H1 (cell line): Measurements from ENCODE around the gene CD300H. TPM values are rescaled to one million over a fixed set of nuclear protein-coding genes. Genes with fewer than 3 reads are reported as not detected.

ENCODE experiments used
- CTCF ChIA-PET: fragments of 300-600 bp; sonication (Branson Sonifier 250); formaldehyde crosslinking; loops from one replicate; lab custom pipeline; 2021; ENCODE audit not compliant: partially characterized antibody; lab: Charles Lee
- POLR2A ChIA-PET: fragments of 300-600 bp; sonication (Branson Sonifier 250); formaldehyde crosslinking; loops from one replicate; lab custom pipeline; 2021; ENCODE audit warnings: inconsistent platforms; ENCODE audit not compliant: partially characterized antibody; lab: Charles Lee
- DNase-seq, 2 experiments: peaks; one replicate each; pipeline versions ENCODE4 v3.0.0 to v3.0.0-alpha.2; 2010 to 2022; ENCODE audit warnings: low spot score in 2 of 2, low read depth in 1 of 2, mixed read lengths in 1 of 2
- FAIRE-seq: peaks from 2 replicates; lab custom pipeline; 2011; peaks lifted over from hg19 to GRCh38; lab: Jason Lieb, UNC
- H2AFZ ChIP-seq: 2 replicates; pipeline ENCODE4 v1.8.1; 2012; ENCODE audit warnings: low read length, inconsistent platforms
- H2AK5ac ChIP-seq: 2 replicates; pipeline ENCODE4 v1.6.1; 2013; ENCODE audit warnings: low read depth, low read length
- H2BK120ac ChIP-seq: replicated peaks from 2 replicates; pipeline ENCODE3; 2013; ENCODE audit warnings: low read depth, low read length, inconsistent platforms
- H2BK12ac ChIP-seq: 2 replicates; pipeline ENCODE4 v1.6.1; 2013; ENCODE audit warnings: low read depth, low read length
- H2BK15ac ChIP-seq: 2 replicates; pipeline ENCODE4 v1.6.1; 2013; ENCODE audit warnings: low read length
- H2BK20ac ChIP-seq: 2 replicates; pipeline ENCODE4 v1.6.1; 2013; ENCODE audit warnings: low read length
- H2BK5ac ChIP-seq: 2 replicates; pipeline ENCODE4 v1.6.1; 2013; ENCODE audit warnings: low read depth, low read length
- H3K14ac ChIP-seq: 2 replicates; pipeline ENCODE4 v1.6.1; 2013; ENCODE audit warnings: inconsistent platforms; ENCODE audit not compliant: insufficient read length
- H3K18ac ChIP-seq: 2 replicates; pipeline ENCODE4 v1.6.1; 2013; ENCODE audit warnings: low read length; ENCODE audit errors: extremely low read depth
- H3K23ac ChIP-seq: 2 replicates; pipeline ENCODE4 v1.6.1; 2013; ENCODE audit warnings: inconsistent platforms; ENCODE audit not compliant: insufficient read length
- H3K23me2 ChIP-seq: 2 replicates; pipeline ENCODE4 v1.6.1; 2013; ENCODE audit warnings: low read depth, low read length
- H3K27ac ChIP-seq: 2 replicates; pipeline ENCODE4 v1.6.1; 2011; ENCODE audit warnings: low read depth, low read length, inconsistent platforms
- H3K27me3 ChIP-seq, 4 experiments: replicated peaks in 1 of 4; 1 replicate in 1 of 4; 2 replicates in 3 of 4; pipeline versions ENCODE4 v1.6.1 to v1.8.1; 2011 to 2013; ENCODE audit warnings: low read length in 3 of 4, mild to moderate bottlenecking in 3 of 4, inconsistent platforms in 2 of 4, mixed read lengths in 2 of 4, moderate library complexity in 1 of 4; ENCODE audit not compliant: control insufficient read depth in 3 of 4, insufficient read depth in 3 of 4; ENCODE audit errors: extremely low read depth in 1 of 4
- H3K36me3 ChIP-seq, 4 experiments: 2 replicates each; pipeline versions ENCODE4 v1.6.1 to v1.8.1; 2011 to 2013; ENCODE audit warnings: mild to moderate bottlenecking in 4 of 4, low read length in 3 of 4, moderate library complexity in 2 of 4, control low read depth in 1 of 4, inconsistent platforms in 1 of 4; ENCODE audit not compliant: insufficient read depth in 4 of 4, control insufficient read depth in 2 of 4
- H3K4ac ChIP-seq: replicated peaks from 2 replicates; pipeline ENCODE3; 2013; ENCODE audit warnings: low read length, low read depth, mixed read lengths, inconsistent platforms; ENCODE audit not compliant: insufficient read length
- H3K4me1 ChIP-seq, 4 experiments: replicated peaks in 1 of 4; 1 replicate in 1 of 4; 2 replicates in 3 of 4; pipeline versions ENCODE4 v1.6.1 to v1.8.1; 2011 to 2013; ENCODE audit warnings: low read length in 3 of 4, inconsistent platforms in 2 of 4, mixed read lengths in 1 of 4; ENCODE audit not compliant: insufficient read depth in 4 of 4, control insufficient read depth in 3 of 4
- H3K4me2 ChIP-seq, 2 experiments: 2 replicates each; pipeline versions ENCODE4 v1.6.1 to v1.8.1; 2011 to 2013; ENCODE audit warnings: low read depth in 2 of 2, low read length in 2 of 2, control low read depth in 1 of 2, inconsistent platforms in 1 of 2, mild to moderate bottlenecking in 1 of 2; ENCODE audit not compliant: insufficient read depth in 1 of 2
- H3K4me3 ChIP-seq, 4 experiments: fragments of 200-600, 300-600 bp in 1 of 4; sonication (generic), shearing (Covaris generic), sonication (Bioruptor Twin) in 1 of 4; 2 replicates each; pipeline versions ENCODE4 v1.5.1 to v1.8.1; 2011 to 2016; ENCODE audit warnings: low read length in 4 of 4, low read depth in 3 of 4, control low read depth in 2 of 4, inconsistent platforms in 2 of 4, mild to moderate bottlenecking in 2 of 4, mixed read lengths in 1 of 4, moderate library complexity in 1 of 4; ENCODE audit not compliant: insufficient read depth in 2 of 4; ENCODE audit errors: extremely low read depth in 1 of 4
- H3K56ac ChIP-seq: replicated peaks from 2 replicates; pipeline ENCODE3; 2013; ENCODE audit warnings: low read depth, mild to moderate bottlenecking, mixed read lengths, low read length, inconsistent platforms; ENCODE audit not compliant: insufficient read length
- H3K79me1 ChIP-seq: 2 replicates; pipeline ENCODE4 v1.6.1; 2013; ENCODE audit warnings: low read depth, low read length, control low read depth
- H3K79me2 ChIP-seq, 2 experiments: 2 replicates each; pipeline versions ENCODE4 v1.6.1 to v1.8.1; 2012 to 2013; ENCODE audit warnings: low read length in 2 of 2, mild to moderate bottlenecking in 2 of 2, inconsistent platforms in 1 of 2; ENCODE audit not compliant: insufficient read depth in 2 of 2, control insufficient read depth in 1 of 2
- H3K9ac ChIP-seq, 4 experiments: replicated peaks in 1 of 4; 1 replicate in 1 of 4; 2 replicates in 3 of 4; pipeline versions ENCODE4 v1.6.1 to v1.8.1; 2011 to 2013; ENCODE audit warnings: low read depth in 3 of 4, low read length in 3 of 4, control low read depth in 2 of 4, mild to moderate bottlenecking in 2 of 4, moderate library complexity in 2 of 4, inconsistent platforms in 1 of 4; ENCODE audit errors: extremely low read depth in 1 of 4
- H3K9me3 ChIP-seq, 2 experiments: 2 replicates each; pipeline versions ENCODE4 v1.6.1 to v1.8.1; 2012 to 2013; ENCODE audit warnings: mild to moderate bottlenecking in 2 of 2, moderate library complexity in 2 of 2, control low read depth in 1 of 2, inconsistent platforms in 1 of 2, low read depth in 1 of 2, low read length in 1 of 2, mixed read lengths in 1 of 2; ENCODE audit not compliant: insufficient read depth in 2 of 2
- H4K20me1 ChIP-seq, 2 experiments: replicated peaks in 1 of 2; 2 replicates each; pipeline versions ENCODE3 to v1.8.1; 2011 to 2013; ENCODE audit warnings: inconsistent platforms in 2 of 2, low read length in 2 of 2, mild to moderate bottlenecking in 1 of 2; ENCODE audit not compliant: insufficient read depth in 2 of 2, control insufficient read depth in 1 of 2
- H4K5ac ChIP-seq: 2 replicates; pipeline ENCODE4 v1.6.1; 2013; ENCODE audit warnings: low read length, low read depth, mixed read lengths, inconsistent platforms; ENCODE audit not compliant: insufficient read length
- H4K8ac ChIP-seq: 2 replicates; pipeline ENCODE4 v1.8.0; 2013; ENCODE audit warnings: mild to moderate bottlenecking, moderate library complexity, low read length, inconsistent platforms; ENCODE audit not compliant: insufficient read depth; ENCODE audit errors: extremely low read depth
- H4K91ac ChIP-seq: replicated peaks from 2 replicates; pipeline ENCODE3; 2013; ENCODE audit warnings: low read length, mixed read lengths, inconsistent platforms; ENCODE audit not compliant: insufficient read length
- NRF1 ChIP-seq: IDR thresholded peaks from 2 replicates; pipeline ENCODE4 v1.6.1; 2011; ENCODE audit warnings: mild to moderate bottlenecking, low read depth, low read length, improper control_type of control experiment
- RAD21 ChIP-seq, 2 experiments: IDR thresholded peaks in 1 of 2; conservative IDR thresholded peaks in 1 of 2; 2 replicates each; pipeline ENCODE4 v1.6.1; 2011; ENCODE audit warnings: low read depth in 2 of 2, low read length in 2 of 2, improper control_type of control experiment in 1 of 2, inconsistent platforms in 1 of 2, mild to moderate bottlenecking in 1 of 2, moderate library complexity in 1 of 2
- WGBS, 2 experiments: shearing (Covaris generic) in 1 of 2; methylation state at CpG; one replicate each; pipeline versions ENCODE4 v1.1.6 to v1.1.7; 2013 to 2015; ENCODE audit warnings: low lambda C conversion rate in 2 of 2, mixed read lengths in 2 of 2, inconsistent platforms in 1 of 2, low coverage in 1 of 2, missing lambda C conversion rate in 1 of 2; ENCODE audit not compliant: insufficient replicate concordance in 2 of 2, insufficient coverage in 1 of 2, insufficient read length in 1 of 2; ENCODE audit errors: extremely low coverage in 1 of 2, missing lambda C conversion rate in 1 of 2; 5-methylcytosine and 5-hydroxymethylcytosine counted together
- polyA plus RNA-seq, 7 experiments: library from polyadenylated mRNA; depleted of rRNA in 3 of 7; stranded (reverse) in 5 of 7; unstranded in 2 of 7; fragments of >200 nt in 5 of 7; fragments of 200-250 nt in 2 of 7; gene quantifications; 1 replicate in 5 of 7; 2 replicates in 1 of 7; 4 replicates in 1 of 7; pipeline versions ENCODE4 v1.2.1 to v1.2.3, GENCODE V29; 2011 to 2013; ENCODE audit warnings: missing spikeins in 2 of 7, mixed read lengths in 2 of 7
- total RNA-seq: library from RNA; stranded (reverse); fragmentation: NEBNext Ultra II Directional; extraction: Animal tissue kit (Norgen Biotek cat#: 25700); gene quantifications from 2 replicates; pipeline ENCODE4 v1.2.1, GENCODE V29; 2021
- TF ChIP-seq, protein P1 (sequence below), 3 experiments: IDR thresholded peaks; 1 replicate in 2 of 3; 2 replicates in 1 of 3; pipeline versions ENCODE4 v1.5.1 to v1.6.1; 2011; ENCODE audit warnings: low read length in 3 of 3, mild to moderate bottlenecking in 3 of 3, inconsistent platforms in 2 of 3, low read depth in 1 of 3, moderate library complexity in 1 of 3; ENCODE audit not compliant: insufficient read depth in 1 of 3; ENCODE audit errors: control extremely low read depth in 1 of 3

Gene CD300H
- total and polyA plus RNA-seq, 2 of the 8 experiments (the other 6 are each of a cell fraction or from before 2014, with no cell fraction given) = not detected

DNA sequence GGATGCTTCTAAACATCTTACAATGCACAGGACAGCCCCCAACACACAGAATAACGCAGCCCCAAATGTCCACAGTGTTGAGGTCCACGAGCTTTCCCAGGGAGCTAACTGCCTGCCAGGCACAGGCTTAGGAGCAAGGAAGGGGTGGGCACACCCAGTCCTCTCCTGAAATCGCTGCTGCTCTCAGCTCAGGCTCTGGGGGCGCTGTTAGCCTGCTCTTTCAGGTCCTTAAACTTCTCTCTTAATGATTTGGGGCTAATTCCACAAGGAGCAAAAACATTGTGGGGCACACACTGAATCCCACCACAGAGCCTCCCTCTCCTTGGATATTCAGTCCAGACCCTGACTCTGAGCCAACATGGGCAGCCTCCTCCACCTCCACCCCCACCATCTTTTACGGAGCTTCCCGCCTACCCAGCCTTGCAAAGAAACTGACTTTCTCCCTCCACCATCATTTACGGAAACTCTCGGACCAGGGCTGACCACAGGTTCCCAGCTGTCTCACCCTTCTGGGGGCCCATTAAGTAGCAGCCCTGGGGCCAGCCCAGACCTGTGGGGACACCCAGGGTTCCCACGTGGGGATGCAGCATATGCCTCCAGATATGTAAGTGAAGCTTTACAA lies 1.1 kb downstream of the CD300H start:
- H3K4me3 ChIP-seq = no peak overlapping the region
- no peak overlapping the region for H2BK120ac ChIP-seq
- peak overlapping the region; percentile 83; the same call in 1 of the 2 replicates for H2AFZ ChIP-seq
- H3K18ac ChIP-seq = no peak overlapping the region
- DNase-seq (peak; percentile 31 to 85), FAIRE-seq (peak; percentile 92)
- TF ChIP-seq, protein P1, sequence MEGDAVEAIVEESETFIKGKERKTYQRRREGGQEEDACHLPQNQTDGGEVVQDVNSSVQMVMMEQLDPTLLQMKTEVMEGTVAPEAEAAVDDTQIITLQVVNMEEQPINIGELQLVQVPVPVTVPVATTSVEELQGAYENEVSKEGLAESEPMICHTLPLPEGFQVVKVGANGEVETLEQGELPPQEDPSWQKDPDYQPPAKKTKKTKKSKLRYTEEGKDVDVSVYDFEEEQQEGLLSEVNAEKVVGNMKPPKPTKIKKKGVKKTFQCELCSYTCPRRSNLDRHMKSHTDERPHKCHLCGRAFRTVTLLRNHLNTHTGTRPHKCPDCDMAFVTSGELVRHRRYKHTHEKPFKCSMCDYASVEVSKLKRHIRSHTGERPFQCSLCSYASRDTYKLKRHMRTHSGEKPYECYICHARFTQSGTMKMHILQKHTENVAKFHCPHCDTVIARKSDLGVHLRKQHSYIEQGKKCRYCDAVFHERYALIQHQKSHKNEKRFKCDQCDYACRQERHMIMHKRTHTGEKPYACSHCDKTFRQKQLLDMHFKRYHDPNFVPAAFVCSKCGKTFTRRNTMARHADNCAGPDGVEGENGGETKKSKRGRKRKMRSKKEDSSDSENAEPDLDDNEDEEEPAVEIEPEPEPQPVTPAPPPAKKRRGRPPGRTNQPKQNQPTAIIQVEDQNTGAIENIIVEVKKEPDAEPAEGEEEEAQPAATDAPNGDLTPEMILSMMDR (IDR thresholded peaks at IDR 0.05; ENCODE audit: control extremely low read depth in 1 of 3, insufficient read depth in 1 of 3, low read depth in 1 of 3, low read length in 3 of 3) = peak; percentile 72 to 95 (median 76)
- TF ChIP-seq NRF1 = no peak
- peak; percentile 71 to 77 for TF ChIP-seq RAD21 (IDR thresholded peaks at IDR 0.05 in 1 of 2, conservative IDR thresholded peaks at IDR 0.05 in 1 of 2; ENCODE audit: low read depth in 2 of 2, low read length in 2 of 2)
- no peak overlapping the region for H3K4ac ChIP-seq
- H4K91ac ChIP-seq = no peak overlapping the region
- ChIA-PET POLR2A (no interaction called here), CTCF (interaction anchor here (0.6 to 4.2 kb wide), 56 partner anchors 8 to 359 kb away, joined by 3 to 33 read pairs (median 4); partner anchors contain the start of genes BTBD17, CD300LD and RAB37)
- no peak overlapping the region for H3K23ac ChIP-seq
- no peaks in the 10 kb centered on the region for H3K36me3 ChIP-seq
- H3K79me2 ChIP-seq = no peaks in the 10 kb centered on the region; a peak in 1 of 4 replicates
- H3K9ac ChIP-seq = no peak overlapping the region
- H3K27ac ChIP-seq = no peak overlapping the region
- 45% methylated on average over 9 of the region's 9 CpGs; no CpG with 5 or more reads in 1 of the 2 experiments for WGBS, 2 experiments
- no peaks in the 10 kb centered on the region for H3K9me3 ChIP-seq
- no peak overlapping the region for H4K8ac ChIP-seq
- peaks cover 0 to 2% (median 0%) of the 10 kb centered on the region in 4 experiments; a peak in 2 of 7 replicates for H3K27me3 ChIP-seq
- no peak overlapping the region for H2BK15ac ChIP-seq
- no peak overlapping the region for H2BK12ac ChIP-seq
- peaks cover 0 to 3% (median 2%) of the 10 kb centered on the region in 4 experiments; a peak in 3 of 7 replicates for H3K4me1 ChIP-seq
- H3K79me1 ChIP-seq = peaks cover 7% of the 10 kb centered on the region
- H2BK5ac ChIP-seq = no peak overlapping the region
- H3K14ac ChIP-seq = no peak overlapping the region
- H2BK20ac ChIP-seq = 0 out of 2 replicates have a peak overlapping the region, but pooled peaks have one; percentile 43
- no peak overlapping the region for H4K5ac ChIP-seq
- H3K23me2 ChIP-seq = peaks cover 16% of the 10 kb centered on the region
- no peak overlapping the region for H3K56ac ChIP-seq
- no peak overlapping the region for H2AK5ac ChIP-seq
- H3K4me2 ChIP-seq = peak overlapping the region in 1 of 2 experiments; percentile 45; a peak in 2 of 4 replicates
- peaks cover 0 to 13% of the 10 kb centered on the region in 2 experiments for H4K20me1 ChIP-seq
